Activated CD8-positive, alpha-beta memory T cell treated with anti-CD3 and anti-CD28 coated beads, Interleukin-2, amount 50 U/mL, for 24 hours (primary cell): Measurements from ENCODE around the gene MBNL2.

Source experiments
- DNase-seq: peaks from one replicate; pipeline ENCODE4 v3.0.0-alpha.2; 2020; ENCODE audit errors: extremely low read depth

Gene MBNL2

GRCh38 chr13:97300871-97301270, 78.7 kb downstream of the MBNL2 start:
- DNase-seq = no peak

GRCh38 chr13:97301382-97302095, 79.4 kb downstream of the MBNL2 start:
- no peak for DNase-seq

GRCh38 chr13:97302611-97303010, 80.5 kb downstream of the MBNL2 start:
- no peak for DNase-seq

GRCh38 chr13:97306106-97306505, 84.0 kb downstream of the MBNL2 start:
- DNase-seq = no peak

GRCh38 chr13:97306645-97307044, 84.5 kb downstream of the MBNL2 start:
- no peak for DNase-seq

- no peak for DNase-seq
Observed at GRCh38 chr13:97307118-97307881, 85.2 kb downstream of the MBNL2 start.

- DNase-seq = no peak
Observed at GRCh38 chr13:97307882-97308624, 85.9 kb downstream of the MBNL2 start.

- DNase-seq = no peak
Observed at GRCh38 chr13:97308735-97309429, 86.7 kb downstream of the MBNL2 start.

- no peak for DNase-seq
Observed at GRCh38 chr13:97310809-97311436, 88.8 kb downstream of the MBNL2 start.

- no peak for DNase-seq
Observed at GRCh38 chr13:97311956-97312355, 89.8 kb downstream of the MBNL2 start.

GRCh38 chr13:97313551-97314260, 91.6 kb downstream of the MBNL2 start:
- no peak for DNase-seq

- DNase-seq = no peak
Observed at GRCh38 chr13:97316390-97316789, 94.3 kb downstream of the MBNL2 start.

GRCh38 chr13:97317933-97318332, 95.8 kb downstream of the MBNL2 start:
- no peak for DNase-seq

- no peak for DNase-seq
Observed at GRCh38 chr13:97318532-97318931, 96.4 kb downstream of the MBNL2 start.

GRCh38 chr13:97319113-97319720, 97.1 kb downstream of the MBNL2 start:
- DNase-seq = no peak

GRCh38 chr13:97321101-97321500, 99.0 kb downstream of the MBNL2 start:
- DNase-seq = no peak

GRCh38 chr13:97321616-97322321, 99.6 kb downstream of the MBNL2 start:
- DNase-seq = no peak

GRCh38 chr13:97322740-97323342, 100.7 kb downstream of the MBNL2 start:
- DNase-seq = no peak

GRCh38 chr13:97324115-97324514, 102.0 kb downstream of the MBNL2 start:
- DNase-seq = no peak
